Karpas-422 (cell line): ENCODE measurements around the gene BTBD1. TPM values are rescaled to one million over a fixed set of nuclear protein-coding genes. Genes with fewer than 3 reads are reported as not detected.

Experiments used
- DNase-seq: peaks from one replicate; pipeline ENCODE4 v3.0.0-alpha.2; 2015
- H2AFZ ChIP-seq: fragments of 200-600 bp; sonication (generic); 2 replicates; pipeline ENCODE4 v1.6.1; 2014; ENCODE audit warnings: antibody characterized with exemption, low read length, mixed read lengths
- H3K27ac ChIP-seq: fragments of 200-600 bp; sonication (generic); 2 replicates; pipeline ENCODE4 v1.5.1; 2014; ENCODE audit warnings: mild to moderate bottlenecking, low read length, moderate library complexity
- H3K27me3 ChIP-seq: fragments of 200-600 bp; sonication (generic); 2 replicates; pipeline ENCODE4 v1.6.1; 2014; ENCODE audit warnings: low read length, mixed read lengths
- H3K36me3 ChIP-seq: fragments of 200-600 bp; sonication (generic); 2 replicates; pipeline ENCODE4 v1.6.1; 2014; ENCODE audit warnings: low read length, mixed read lengths; ENCODE audit not compliant: insufficient read depth
- H3K4me1 ChIP-seq: fragments of 200-600 bp; sonication (generic); 2 replicates; pipeline ENCODE4 v1.6.1; 2014; ENCODE audit warnings: mild to moderate bottlenecking, low read length, mixed read lengths
- H3K4me2 ChIP-seq: fragments of 200-600 bp; sonication (generic); 2 replicates; pipeline ENCODE4 v1.6.1; 2014; ENCODE audit warnings: low read length, low read depth, mild to moderate bottlenecking; ENCODE audit not compliant: poor library complexity, severe bottlenecking
- H3K4me3 ChIP-seq: fragments of 200-600 bp; sonication (generic); 2 replicates; pipeline ENCODE4 v1.5.1; 2014; ENCODE audit warnings: mild to moderate bottlenecking, antibody characterized with exemption, low read length, mixed read lengths
- H3K79me2 ChIP-seq: fragments of 200-600 bp; sonication (generic); 2 replicates; pipeline ENCODE4 v1.6.1; 2014; ENCODE audit warnings: mild to moderate bottlenecking, low read length, mixed read lengths
- H3K9ac ChIP-seq: fragments of 200-600 bp; sonication (generic); 2 replicates; pipeline ENCODE4 v1.6.0; 2014; ENCODE audit warnings: low read length
- H3K9me2 ChIP-seq: fragments of 200-600 bp; sonication (generic), shearing (Covaris generic); replicated peaks from 2 replicates; pipeline ENCODE4 v1.6.0; 2014; ENCODE audit warnings: mild to moderate bottlenecking, low read length, moderate library complexity; ENCODE audit not compliant: insufficient read depth
- H3K9me3 ChIP-seq: fragments of 300-700, 200-600 bp; sonication (generic); 2 replicates; pipeline ENCODE4 v1.6.1; 2014; ENCODE audit warnings: low read length, mixed read lengths
- H4K20me1 ChIP-seq: fragments of 200-600 bp; sonication (generic); 2 replicates; pipeline ENCODE4 v1.6.1; 2014; ENCODE audit warnings: mild to moderate bottlenecking, antibody characterized with exemption, low read length, low read depth; ENCODE audit not compliant: insufficient read depth
- total RNA-seq: library from RNA; depleted of rRNA; stranded (reverse); fragments of >200 nt; shearing (Covaris generic); gene quantifications from 2 replicates; pipeline ENCODE4 v1.2.3, GENCODE V29; 2014; ENCODE audit warnings: low replicate concordance

The BTBD1 gene
- total RNA-seq, 1 experiment from 2014 or later = 140 TPM

DNA sequence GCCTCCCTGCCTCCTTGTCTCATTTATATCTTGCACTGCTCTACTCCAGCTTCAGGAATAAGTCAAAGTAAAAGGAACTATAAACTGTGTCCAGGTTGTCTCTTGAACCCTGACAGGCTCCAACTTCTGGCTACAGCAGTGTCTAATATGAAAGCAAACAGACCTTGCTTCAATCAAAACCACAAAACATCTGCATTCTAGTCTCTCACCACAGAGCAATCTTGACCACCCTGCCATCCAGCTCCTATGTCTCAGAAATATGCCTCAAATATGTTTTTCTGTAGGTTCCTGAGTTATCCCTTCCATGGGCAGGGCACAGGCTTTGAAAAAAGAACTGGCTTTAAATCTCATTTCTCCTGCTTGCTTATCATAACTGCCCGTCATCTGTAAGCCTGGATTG, 94.1 kb downstream of the BTBD1 start:
- Histone ChIP-seq H3K36me3 (no peaks in the 10 kb centered on the region), H3K79me2 (no peaks in the 10 kb centered on the region)
- DNase-seq = no peak

DNA sequence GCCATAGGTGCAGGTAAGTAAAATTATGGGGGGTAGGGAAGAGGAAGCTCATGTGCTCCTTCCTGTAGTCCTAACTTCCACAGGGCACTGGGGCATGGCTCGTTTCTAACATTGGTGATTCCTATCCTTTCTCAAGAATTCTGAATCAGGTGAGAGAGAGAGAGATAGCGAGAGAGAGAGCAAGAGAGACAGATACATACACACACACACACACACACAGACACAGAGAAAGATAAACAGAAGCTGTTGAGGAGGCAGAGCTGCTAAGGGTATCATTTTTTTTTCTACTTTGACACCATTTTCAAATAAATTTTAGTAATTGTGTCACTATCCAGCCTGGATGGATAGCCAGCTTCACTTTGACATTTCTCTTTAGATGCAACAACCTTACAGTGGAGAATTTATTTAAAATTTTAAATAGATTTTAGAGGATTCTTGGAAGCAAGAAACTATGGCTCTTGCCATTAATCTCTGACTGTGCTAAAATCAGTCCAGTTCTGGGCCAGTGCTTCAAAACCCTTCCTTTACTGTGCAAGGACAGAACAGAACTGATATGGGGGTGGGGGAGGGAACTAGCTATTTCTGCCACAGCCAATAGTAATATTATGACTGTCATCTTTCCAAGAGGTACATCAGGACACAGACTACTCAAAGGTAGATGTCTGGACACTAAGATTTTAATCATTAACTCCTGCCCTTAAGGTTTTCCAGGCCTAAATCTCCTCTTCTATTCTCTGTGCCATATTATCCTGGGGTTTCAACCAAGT, 95.7 kb downstream of the BTBD1 start:
- no peaks in the 10 kb centered on the region for H3K36me3 ChIP-seq
- H3K4me2 ChIP-seq = no peak overlapping the region
- no peaks in the 10 kb centered on the region for H4K20me1 ChIP-seq
- H3K27me3 ChIP-seq = no peaks in the 10 kb centered on the region
- H3K4me1 ChIP-seq = no peaks in the 10 kb centered on the region
- H3K9me2 ChIP-seq = no peaks in the 10 kb centered on the region
- no peak overlapping the region for H3K9ac ChIP-seq
- no peaks in the 10 kb centered on the region for H3K79me2 ChIP-seq
- no peak overlapping the region for H3K4me3 ChIP-seq
- no peak overlapping the region for H2AFZ ChIP-seq
- no peak for DNase-seq
- no peaks in the 10 kb centered on the region for H3K9me3 ChIP-seq
- no peak overlapping the region for H3K27ac ChIP-seq

More for the DNA sequence above, 94.1 kb downstream of the BTBD1 start:
- Histone ChIP-seq H3K4me3 (no peak overlapping the region), H3K9me2 (no peaks in the 10 kb centered on the region), H3K4me1 (no peaks in the 10 kb centered on the region), H3K9ac (no peak overlapping the region), H3K4me2 (no peak overlapping the region), H3K27me3 (no peaks in the 10 kb centered on the region), H3K27ac (no peak overlapping the region), H3K9me3 (no peaks in the 10 kb centered on the region), H2AFZ (no peak overlapping the region), H4K20me1 (no peaks in the 10 kb centered on the region)

DNA sequence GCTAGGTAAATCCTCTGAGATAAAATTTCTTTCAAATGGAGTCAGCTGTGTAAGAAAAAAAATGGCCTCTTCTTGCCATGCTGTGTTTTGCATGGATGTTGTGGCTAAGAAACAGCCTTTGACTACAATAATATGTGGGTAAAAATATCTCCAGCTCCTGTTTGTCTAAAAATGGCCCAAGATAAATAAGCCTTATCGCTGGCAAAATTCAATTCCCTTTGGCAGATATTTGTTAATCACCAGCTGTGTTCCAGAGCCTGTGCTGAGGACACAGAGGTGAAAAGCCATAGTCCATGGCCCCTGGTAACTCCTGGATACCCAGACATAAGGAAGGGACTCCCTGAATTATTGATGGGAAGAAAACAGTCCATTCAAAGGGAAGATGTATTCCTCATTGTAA, 96.4 kb downstream of the BTBD1 start:
- H3K27ac ChIP-seq = no peak overlapping the region
- no peaks in the 10 kb centered on the region for H4K20me1 ChIP-seq
- H3K9me3 ChIP-seq = no peaks in the 10 kb centered on the region
- no peak for DNase-seq
- no peaks in the 10 kb centered on the region for H3K36me3 ChIP-seq
- H3K9ac ChIP-seq = no peak overlapping the region
- H3K9me2 ChIP-seq = no peaks in the 10 kb centered on the region
- H3K79me2 ChIP-seq = no peaks in the 10 kb centered on the region
- H3K4me1 ChIP-seq = no peaks in the 10 kb centered on the region
- no peak overlapping the region for H3K4me2 ChIP-seq
- H2AFZ ChIP-seq = no peak overlapping the region
- H3K4me3 ChIP-seq = no peak overlapping the region
- H3K27me3 ChIP-seq = no peaks in the 10 kb centered on the region

DNA sequence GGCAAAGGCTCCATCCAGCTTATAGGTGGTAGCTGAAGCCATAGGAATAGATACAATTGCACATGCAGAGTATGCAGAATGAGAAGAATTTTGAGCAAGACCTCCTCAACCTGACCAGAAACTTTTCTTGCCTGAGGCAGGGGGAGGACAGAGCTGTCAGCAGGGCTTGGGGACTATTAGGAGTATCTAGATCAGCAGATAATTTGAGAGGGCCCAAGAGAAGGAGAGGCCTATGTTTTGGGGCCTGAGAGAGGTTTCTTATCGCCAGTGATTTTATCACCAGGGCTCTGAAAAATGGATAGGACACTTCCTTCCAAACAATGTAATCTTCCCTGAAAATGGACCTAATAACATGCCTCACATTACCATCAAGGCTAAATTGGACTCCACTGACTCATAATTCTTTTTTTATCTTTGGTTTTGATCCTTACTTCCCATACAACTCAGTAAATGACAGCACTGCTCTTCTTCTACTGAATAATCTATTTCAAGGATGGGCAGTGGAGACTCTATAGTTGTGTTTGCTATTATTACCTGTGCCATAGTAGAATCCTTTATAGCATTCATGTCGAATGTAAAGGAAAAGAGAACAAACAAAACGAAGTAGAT, 96.9 kb downstream of the BTBD1 start:
- H3K4me2 ChIP-seq = no peak overlapping the region
- no peaks in the 10 kb centered on the region for H3K27me3 ChIP-seq
- H3K4me1 ChIP-seq = no peaks in the 10 kb centered on the region

DNA sequence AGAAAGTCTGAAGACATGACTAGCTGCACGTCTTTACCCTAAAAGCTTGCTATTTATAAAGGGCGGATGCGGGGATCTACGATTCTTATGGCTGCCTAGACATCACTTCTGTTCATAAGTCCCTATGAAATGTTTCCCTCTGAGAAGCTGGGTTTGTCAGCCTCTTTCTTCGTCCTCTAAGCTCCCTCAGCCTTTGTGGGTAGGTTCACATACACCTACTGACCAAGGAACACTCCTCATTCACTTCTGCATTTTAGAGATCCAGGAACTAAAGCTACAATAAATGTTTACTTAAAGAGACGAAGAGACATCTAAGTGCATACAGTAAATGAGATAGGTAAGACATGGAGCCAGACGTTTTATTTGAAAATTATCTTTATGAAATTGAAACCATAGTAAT, 97.7 kb downstream of the BTBD1 start:
- Histone ChIP-seq H3K9me3 (no peaks in the 10 kb centered on the region), H3K9me2 (no peaks in the 10 kb centered on the region), H3K27me3 (no peaks in the 10 kb centered on the region), H4K20me1 (no peaks in the 10 kb centered on the region), H3K4me3 (no peak overlapping the region), H3K4me1 (no peaks in the 10 kb centered on the region), H3K36me3 (no peaks in the 10 kb centered on the region), H2AFZ (no peak overlapping the region), H3K4me2 (no peak overlapping the region), H3K27ac (no peak overlapping the region), H3K9ac (no peak overlapping the region), H3K79me2 (no peaks in the 10 kb centered on the region)
- DNase-seq = no peak

More for the DNA sequence above, 96.9 kb downstream of the BTBD1 start:
- no peaks in the 10 kb centered on the region for H3K79me2 ChIP-seq
- no peaks in the 10 kb centered on the region for H4K20me1 ChIP-seq
- no peaks in the 10 kb centered on the region for H3K9me3 ChIP-seq
- no peak overlapping the region for H3K9ac ChIP-seq
- H3K36me3 ChIP-seq = no peaks in the 10 kb centered on the region
- DNase-seq = no peak
- no peak overlapping the region for H2AFZ ChIP-seq
- no peaks in the 10 kb centered on the region for H3K9me2 ChIP-seq
- no peak overlapping the region for H3K27ac ChIP-seq
- no peak overlapping the region for H3K4me3 ChIP-seq

DNA sequence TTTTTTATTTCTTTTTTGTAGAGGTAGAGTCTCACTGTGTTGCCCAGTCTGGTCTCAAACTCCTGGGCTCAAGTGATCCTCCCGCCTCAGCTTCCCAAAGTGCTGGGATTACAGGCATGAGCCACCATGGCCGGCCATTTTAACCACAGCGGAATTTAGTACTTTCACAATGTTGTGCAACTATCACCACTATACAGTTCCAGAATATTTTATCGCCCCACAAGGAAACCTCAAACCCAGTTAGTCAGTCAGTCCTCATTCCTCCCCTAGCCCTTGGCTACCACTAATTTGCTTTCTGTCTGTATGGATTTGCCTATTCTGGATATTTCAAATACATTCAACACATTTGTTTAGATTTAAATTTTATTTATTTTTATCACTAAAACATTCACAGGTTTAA, 99.0 kb downstream of the BTBD1 start:
- Histone ChIP-seq H3K27me3 (no peaks in the 10 kb centered on the region), H2AFZ (no peak overlapping the region), H3K9me3 (no peaks in the 10 kb centered on the region), H3K4me3 (no peak overlapping the region), H3K9me2 (no peaks in the 10 kb centered on the region), H3K9ac (no peak overlapping the region), H3K79me2 (no peaks in the 10 kb centered on the region), H3K4me2 (no peak overlapping the region), H4K20me1 (no peaks in the 10 kb centered on the region), H3K36me3 (no peaks in the 10 kb centered on the region), H3K4me1 (no peaks in the 10 kb centered on the region), H3K27ac (no peak overlapping the region)
- DNase-seq = no peak

DNA sequence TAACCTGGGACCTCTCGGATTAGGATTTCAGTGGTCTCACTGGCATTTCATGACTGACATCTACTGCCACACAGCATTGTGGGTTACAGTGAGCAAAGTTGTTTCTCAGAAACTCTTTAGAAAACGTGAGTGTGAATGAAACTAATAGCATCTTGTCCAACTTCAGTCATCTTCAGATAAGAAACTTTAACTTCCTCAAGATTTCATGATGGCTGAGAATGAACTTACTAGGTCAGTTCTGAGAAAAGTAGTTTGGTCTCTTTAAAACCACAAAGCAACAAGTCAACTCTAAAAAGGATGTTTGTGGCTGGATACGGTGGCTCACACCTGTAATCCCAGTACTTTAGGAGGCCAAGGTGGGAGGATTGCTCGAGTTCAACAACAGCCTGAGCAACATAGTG, 100.4 kb downstream of the BTBD1 start:
- DNase-seq = no peak
- Histone ChIP-seq H3K4me1 (no peaks in the 10 kb centered on the region), H3K9ac (no peak overlapping the region)

More for the DNA sequence above, 100.4 kb downstream of the BTBD1 start:
- Histone ChIP-seq H4K20me1 (no peaks in the 10 kb centered on the region), H3K27ac (no peak overlapping the region), H3K9me2 (no peaks in the 10 kb centered on the region), H3K36me3 (no peaks in the 10 kb centered on the region), H3K79me2 (no peaks in the 10 kb centered on the region), H3K4me2 (no peak overlapping the region), H2AFZ (no peak overlapping the region), H3K9me3 (no peaks in the 10 kb centered on the region), H3K27me3 (no peaks in the 10 kb centered on the region), H3K4me3 (no peak overlapping the region)
